Measurements from ENCODE around the gene HDHD5. TPM values are rescaled to one million over a fixed set of nuclear protein-coding genes. Genes with fewer than 3 reads are reported as not detected.
A peak's percentile ranks its signal among the peaks of the same experiment; 100 is the strongest.

The HDHD5 gene
- total RNA-seq, 1 donor from 2014 or later, result 28.4 TPM

DNA sequence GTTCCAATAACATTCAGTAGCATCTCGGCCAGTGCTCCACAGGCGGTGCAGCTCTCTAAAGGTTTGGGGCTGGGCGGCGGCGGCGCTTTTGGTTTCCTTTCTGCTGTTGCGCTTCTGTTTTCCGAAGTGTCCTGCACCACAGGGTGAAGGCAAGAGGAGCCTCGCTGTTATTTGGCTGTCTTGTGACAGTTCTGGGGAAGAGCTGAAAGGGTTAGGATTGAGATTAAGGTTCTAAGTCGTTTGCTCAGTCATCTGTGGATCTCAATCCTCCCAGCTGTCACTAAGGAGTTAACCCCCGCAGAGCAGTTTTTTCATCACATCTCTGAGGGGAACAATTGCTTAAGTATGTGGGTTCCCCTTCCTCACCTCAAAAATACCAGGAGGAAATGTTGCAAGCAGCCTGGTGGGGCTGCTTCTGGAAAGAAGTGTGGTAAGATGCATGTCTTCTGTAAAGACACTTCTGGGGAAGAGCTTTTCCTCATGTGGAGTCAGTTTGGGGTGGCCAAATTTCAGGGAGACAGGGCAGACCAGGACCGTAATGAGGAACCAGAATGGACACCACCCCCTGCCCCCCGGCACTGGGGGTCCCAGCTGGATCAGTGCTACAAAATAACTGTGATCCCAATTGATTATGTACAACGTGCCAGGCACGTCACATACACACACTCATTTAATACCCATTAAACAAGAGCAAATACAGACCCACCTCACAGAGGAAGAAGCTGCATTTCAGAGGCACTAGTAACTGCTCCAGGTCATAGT lies 52.1 kb downstream of the HDHD5 start:
- no peak for DNase-seq (ENCODE audit: low spot score)

DNA sequence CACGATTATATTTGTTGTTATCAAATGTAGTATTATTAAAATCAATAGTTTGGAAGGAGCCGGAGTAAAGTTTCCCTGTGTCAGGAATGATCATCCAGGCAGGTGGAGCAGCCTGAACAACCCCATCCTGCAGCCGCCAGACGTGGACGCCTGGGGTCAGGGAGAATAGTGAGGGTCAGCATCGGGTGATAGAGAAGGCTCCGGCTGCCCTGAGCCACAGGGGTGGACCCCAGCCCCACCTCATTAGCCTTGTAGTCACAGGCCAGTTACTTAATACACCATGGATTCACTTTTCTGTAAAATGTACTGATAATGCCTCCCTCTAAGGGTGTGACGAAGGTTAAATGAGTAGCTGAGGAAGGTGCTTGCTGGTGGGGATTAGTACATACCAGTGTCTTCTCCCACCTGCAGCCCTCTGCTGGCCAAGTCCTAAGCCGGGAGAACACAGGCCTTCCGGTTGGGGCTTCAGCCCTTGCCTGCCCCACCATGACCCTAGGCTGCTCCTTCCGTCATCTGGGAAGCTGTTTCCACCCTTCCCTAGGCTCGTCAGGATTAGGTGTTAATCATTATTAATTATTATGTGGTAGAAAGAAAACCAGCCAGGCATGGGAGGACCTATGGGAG lies 52.8 kb downstream of the HDHD5 start:
- no peak for DNase-seq (ENCODE audit: low spot score)

DNA sequence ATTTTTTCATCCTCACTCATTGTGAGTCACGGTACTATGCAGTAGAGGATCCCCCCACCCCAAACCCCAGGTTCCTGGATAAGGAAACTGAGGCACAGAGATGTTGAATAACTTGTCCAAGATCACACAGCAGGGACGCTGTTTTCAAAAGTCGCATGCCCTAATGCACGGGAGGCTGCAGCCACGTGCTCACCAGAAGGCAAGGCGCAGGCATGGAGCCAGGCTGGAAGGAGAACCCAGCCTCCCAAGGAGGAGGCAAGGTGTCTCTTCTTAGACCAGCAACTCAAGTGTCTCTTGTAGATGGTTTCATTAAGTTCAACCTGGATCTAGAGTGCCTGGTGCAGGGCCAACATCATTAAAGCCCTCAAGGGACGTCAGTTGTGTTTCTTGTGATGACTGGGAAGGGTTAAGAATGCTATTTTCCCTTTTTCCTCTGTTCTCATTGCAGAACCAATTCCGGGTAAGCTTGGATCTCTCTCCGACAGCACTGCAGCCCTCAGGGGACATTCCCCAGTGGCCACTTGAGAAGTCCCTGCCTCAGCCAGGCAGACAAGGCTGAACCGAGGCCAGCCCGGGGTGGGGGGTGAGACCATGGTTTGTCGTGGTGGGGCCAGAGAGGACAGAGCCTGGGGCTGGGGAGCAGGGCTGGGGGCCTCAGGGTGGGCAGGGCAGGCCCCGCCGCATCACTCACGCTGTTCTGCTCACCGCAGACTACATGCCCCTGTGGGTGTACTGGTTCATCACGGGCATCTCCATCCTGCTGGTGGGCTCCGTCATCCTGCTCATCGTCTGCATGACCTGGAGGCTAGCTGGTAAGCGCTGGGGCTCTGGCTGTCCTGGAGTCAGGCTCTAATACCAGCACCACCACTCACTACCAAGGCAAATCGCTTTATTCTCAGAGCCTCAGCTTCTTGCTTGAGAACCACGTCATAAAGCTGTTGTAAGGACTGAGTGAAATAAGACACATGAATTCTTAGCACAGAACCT lies 53.6 kb downstream of the HDHD5 start:
- no peak for DNase-seq (ENCODE audit: low spot score)

DNA sequence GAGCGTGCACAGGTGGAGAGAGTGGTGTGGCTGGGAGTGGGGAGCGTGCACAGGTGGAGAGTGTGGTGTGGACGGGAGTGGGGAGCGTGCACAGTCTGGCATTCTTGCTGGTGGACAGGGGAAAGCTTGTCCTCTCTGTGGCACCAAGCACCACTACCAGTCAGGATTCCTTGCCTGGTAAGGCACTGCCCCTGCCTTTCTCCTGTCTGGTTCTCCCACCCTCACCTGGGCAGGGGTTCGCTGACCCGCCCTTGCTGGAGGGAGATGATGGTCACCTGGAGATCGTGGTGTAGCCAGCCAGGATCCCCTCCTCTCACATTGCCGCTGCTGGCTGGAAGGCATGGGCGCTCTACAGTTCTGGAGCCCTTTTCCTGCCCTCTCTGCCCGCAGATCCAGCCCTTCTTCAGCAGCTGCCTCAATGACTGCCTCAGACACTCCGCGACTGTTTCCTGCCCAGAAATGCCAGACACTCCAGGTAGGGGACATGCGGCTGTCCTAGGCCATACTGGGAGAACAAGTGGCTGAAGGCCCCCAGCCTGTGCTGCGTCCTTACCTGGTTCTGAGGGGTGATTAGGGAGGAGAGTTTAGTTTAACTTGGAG lies 54.6 kb downstream of the HDHD5 start:
- DNase-seq (ENCODE audit: low spot score), result peak; percentile 43

DNA sequence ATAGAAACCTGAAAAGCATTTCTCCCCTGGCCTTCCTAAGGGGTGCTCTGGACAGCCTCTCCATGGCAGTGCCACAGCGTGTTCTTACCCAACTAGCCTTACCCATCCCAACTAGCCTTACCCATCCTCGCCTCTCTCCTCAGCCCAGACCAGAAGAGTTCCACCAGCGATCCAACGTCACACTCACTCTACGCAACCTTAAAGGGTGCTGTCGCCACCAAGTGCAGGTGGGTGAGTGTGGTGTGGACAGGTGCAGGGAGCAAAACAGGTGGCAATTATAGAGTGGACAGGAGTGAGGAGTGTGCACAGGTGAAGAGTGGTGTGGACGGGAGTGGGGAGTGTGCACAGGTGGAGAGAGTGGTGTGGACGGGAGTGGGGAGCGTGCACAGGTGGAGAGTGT lies 55.7 kb downstream of the HDHD5 start:
- no peak for DNase-seq (ENCODE audit: low spot score)

DNA sequence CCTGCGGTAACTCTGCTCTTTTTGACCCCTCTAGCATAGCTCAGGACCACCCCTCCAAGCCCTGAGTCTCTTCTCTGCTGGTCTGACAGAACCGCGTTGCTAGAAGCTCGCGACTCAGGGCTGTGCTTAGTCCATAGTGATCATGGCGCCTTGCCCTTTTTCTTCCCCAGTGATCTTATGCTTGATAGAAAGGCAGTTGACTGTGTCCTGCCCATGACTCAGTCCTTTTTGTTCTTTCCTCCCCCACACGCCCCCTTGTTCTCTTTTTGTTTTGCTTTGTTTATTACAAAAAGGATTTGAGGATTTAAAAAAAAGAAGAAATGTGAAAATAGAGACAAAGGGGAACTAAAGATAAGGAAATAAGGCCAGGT lies 56.8 kb downstream of the HDHD5 start:
- no peak for DNase-seq (ENCODE audit: low spot score)

DNA sequence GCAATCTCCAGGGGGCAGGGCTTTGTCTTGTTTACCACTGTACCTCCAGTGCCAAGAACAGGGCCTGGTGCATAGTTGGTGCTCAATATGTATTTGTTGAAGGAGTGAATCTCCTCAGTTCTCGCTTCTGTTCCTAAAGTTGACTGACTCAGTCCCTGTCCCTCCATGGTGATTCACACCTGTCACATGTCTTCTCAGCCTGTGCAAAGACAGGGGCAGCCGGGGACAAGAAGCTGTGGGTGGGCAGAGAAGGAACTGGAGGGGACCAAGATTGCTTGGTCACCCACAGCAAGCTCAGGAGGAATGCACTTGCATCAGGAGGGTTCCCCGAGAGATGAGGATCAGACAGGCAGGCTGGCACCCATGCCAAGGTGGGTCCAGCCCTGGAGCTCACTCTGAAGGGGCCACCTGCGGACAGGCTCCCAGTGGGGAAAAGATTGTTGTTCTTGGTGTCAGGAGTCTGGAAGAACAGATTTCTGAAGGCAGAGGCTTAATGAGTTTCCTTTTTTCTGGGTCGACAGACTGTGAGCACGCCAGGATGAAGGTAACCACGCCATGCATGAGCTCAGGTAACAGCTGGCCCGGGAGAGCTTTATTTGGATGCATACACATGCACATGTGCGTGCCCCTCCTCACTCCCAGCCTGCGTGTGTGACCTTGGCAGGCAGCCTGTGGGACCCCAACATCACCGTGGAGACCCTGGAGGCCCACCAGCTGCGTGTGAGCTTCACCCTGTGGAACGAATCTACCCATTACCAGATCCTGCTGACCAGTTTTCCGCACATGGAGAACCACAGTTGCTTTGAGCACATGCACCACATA lies 57.4 kb downstream of the HDHD5 start:
- no peak for DNase-seq (ENCODE audit: low spot score)

DNA sequence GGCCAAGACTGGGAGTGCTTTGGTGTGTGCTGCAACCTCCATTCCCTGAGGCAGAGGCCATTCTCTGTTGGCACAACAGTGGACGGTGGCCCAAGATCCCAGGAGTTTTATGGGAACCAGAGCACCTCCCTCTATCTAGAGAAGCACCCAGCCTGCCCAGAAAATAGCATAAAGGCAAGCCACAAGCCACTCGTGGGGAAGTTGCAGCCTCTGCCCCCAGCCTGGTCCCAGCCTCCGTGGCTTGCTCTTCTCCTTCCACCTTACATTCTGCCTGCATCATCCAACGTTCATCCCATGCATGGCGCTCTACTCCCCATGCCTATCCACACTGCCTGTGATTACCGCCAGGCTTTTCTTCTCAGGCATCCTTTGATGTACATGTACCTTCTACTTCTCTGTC lies 58.5 kb downstream of the HDHD5 start:
- DNase-seq (ENCODE audit: low spot score), result no peak

DNA sequence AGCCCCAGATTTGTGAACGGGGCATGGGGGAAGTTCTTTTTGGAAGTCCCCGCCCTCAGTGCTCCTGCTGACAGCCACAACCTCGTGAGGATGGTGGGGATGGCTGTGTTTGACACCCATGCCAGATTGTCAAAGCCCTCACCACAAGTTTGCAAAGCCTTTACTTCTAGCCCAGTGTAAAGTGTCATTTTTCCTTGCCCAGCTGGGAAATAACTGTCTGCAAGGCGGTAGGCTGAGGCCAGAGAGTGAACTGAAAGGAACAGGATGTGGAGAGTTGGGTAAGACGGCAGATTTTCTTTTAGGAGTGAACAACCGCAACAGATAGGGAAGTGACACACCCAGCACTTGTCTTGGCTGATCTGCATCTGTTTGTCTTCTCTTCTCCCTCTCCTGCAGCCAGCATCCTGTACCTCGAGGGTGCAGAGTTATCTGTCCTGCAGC lies 60.7 kb downstream of the HDHD5 start:
- no peak for DNase-seq (ENCODE audit: low spot score)

DNA sequence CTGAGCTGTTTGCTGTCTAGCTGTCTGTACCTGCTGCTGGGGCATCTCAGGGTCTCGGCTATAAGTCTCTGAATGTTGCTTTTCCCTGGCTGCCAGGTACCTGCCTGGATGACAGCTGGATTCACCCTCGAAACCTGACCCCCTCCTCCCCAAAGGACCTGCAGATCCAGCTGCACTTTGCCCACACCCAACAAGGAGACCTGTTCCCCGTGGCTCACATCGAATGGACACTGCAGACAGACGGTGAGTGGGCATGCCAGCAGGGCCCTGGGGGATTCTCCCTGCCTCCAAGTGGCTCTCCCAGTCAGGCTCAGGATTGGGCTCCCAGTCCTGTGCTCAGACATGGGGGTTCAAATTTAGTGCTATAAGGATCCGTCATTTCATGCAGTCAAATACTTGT lies 61.4 kb downstream of the HDHD5 start:
- peak; percentile 76 for DNase-seq (ENCODE audit: low spot score)

DNA sequence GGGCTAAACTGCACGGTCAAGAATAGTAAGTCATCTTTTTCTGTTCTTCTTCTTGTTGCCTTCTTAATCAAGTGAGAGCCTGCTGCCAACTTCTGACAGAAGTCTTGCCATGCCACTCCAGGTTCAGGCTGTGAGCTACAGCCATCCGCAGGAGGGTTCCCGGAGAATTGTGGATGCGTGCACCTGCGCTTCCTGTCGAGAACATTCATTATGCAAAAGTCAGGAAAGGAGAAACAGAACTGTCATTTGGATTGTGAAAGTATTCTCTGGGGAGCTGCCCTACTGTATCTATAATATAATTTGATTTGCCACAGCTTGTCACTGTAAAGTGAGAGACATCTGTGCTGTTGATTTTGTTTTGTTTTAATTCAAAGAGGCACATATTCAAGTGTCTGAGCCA lies 62.0 kb downstream of the HDHD5 start:
- no peak for DNase-seq (ENCODE audit: low spot score)

DNA sequence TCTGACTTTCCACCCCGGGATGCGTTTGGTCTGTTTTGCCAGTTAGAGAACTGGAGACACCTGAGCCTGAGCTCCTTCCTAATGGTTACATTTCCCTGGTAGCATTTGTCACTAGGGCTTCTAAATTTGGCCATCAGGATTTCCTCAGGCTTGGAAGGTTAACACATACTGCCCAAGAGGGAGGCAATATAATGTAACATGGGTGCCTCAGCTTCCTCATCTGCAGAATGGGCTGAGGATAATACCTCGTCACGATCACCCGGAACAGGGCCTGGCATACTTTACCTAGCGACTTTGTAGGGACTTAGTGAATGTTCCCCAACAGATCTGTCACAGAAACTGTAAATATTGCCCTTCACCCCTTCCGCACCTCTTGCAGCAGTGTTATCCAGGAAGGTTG lies 63.0 kb downstream of the HDHD5 start:
- DNase-seq (ENCODE audit: low spot score), result peak; percentile 14

DNA sequence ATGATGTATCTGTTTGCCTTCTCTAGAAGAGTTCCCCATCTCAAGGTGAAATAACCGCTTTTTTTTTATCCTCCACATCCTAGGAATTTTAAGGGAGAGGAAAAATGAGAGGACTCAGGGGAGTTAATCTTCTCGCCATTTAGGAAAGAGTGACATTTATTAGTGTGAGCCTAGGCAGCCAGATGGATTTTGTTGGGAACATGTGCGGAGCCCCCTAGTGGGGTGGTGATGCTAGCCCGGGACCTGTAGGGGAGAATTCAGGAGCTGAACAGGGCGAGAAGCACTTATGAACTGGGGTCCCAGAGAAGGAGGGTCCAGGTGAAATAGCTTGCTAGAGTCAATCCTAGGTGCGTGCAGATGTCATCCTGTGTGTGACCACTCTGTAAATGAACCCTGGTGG lies 63.5 kb downstream of the HDHD5 start:
- DNase-seq (ENCODE audit: low spot score), result peak; percentile 49

DNA sequence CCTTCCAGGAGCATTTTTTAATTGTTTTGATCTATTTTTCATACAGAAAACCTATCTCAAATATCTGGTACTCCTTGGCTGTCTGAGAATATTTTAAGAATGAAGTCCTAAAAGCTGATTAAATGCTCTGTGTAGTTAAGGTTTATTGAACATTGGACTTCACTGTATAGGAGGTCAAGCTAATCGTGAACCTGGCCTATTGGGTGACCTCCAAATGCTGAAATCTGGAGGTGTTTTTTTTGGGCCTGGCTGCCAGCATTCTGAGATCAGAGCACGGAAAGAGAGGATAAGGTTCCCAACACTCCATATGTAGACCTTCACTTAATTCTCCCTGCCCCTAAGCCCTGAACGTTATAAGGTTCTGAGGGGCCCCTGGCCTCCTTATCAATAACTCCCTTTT lies 66.0 kb downstream of the HDHD5 start:
- no peak for DNase-seq (ENCODE audit: low spot score)

DNA sequence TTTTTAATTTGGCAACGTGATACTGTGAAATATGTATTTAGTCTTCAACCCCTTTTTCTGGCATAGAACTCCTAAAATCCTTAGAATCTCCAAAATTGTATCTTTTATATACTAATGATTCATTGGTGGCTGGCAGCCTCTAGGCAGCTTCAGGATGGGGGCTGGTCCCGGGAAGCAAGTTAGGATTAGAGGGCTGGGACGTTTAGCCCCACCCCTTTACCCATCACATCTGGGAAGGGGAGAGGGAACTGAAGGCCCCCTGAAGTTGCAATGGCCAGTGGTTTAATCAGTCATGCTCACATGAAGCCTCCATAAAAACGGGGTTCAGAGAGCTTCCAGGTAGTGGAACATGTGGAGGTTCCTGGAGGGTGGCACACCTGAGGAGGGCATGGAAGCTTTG lies 67.2 kb downstream of the HDHD5 start:
- DNase-seq (ENCODE audit: low spot score), result peak; percentile 33

DNA sequence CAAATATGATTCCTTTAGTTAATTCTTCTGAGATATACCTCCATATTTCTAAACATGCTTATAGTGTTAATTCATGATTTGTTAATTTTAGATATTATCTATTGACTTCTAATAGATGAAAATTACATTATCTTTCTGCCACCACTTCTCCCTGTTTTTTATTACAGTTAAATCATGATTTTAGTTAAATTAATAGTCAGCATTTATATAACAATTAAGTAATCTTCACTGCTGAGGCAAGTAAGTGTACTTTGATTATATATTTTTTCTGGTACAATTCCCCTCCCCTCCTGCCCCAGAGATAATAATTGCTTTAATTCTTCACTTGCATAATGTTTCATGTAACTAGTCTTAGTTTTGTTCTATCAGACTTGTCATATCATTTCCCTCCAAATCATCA lies 68.5 kb downstream of the HDHD5 start:
- DNase-seq (ENCODE audit: low spot score), result no peak

Measured in mesenteric fat pad (tissue), 1 donor.